A549 (cell line): Measurements from ENCODE around the gene MAVS. TPM values are rescaled to one million over a fixed set of nuclear protein-coding genes. Genes with fewer than 3 reads are reported as not detected.

Experiments used
- ATAC-seq, 2 experiments: fragments of 200-7000 bp in 1 of 2; fragments of >200 bp in 1 of 2; cut with Nextera tagmentation in 1 of 2; cut with Tn5 transposase in 1 of 2; 3 replicates each; pipeline versions ENCODE4 v1.8.0 to v1.9.1; 2018 to 2020; ENCODE audit warnings: mild to moderate bottlenecking in 1 of 2, moderate library complexity in 1 of 2
- CTCF ChIA-PET: fragments of 300-600 bp; sonication (Branson Sonifier 250); formaldehyde crosslinking; extraction: SDS; loops from one replicate; lab custom pipeline; 2021; ENCODE audit warnings: antibody characterized with exemption, inconsistent platforms; lab: Yijun Ruan, JAX
- POLR2A ChIA-PET: fragments of 350-600 bp; formaldehyde crosslinking; extraction: SDS; loops from one replicate; lab custom pipeline; 2021; ENCODE audit warnings: antibody characterized with exemption, inconsistent platforms; lab: Yijun Ruan, JAX
- DNase-seq, 2 experiments: peaks; one replicate each; pipeline versions ENCODE4 v3.0.0 to v3.0.0-alpha.2; 2011 to 2016; ENCODE audit warnings: low read depth in 1 of 2, low spot score in 1 of 2
- FAIRE-seq: peaks from 2 replicates; lab custom pipeline; 2011; peaks lifted over from hg19 to GRCh38; lab: Jason Lieb, UNC
- H3K27ac ChIP-seq, 2 experiments: fragments of >200 bp; sonication (Bioruptor Twin); formaldehyde crosslinking; 3 replicates each; pipeline ENCODE4 v1.5.1; 2016 to 2017
- H3K4me1 ChIP-seq: fragments of >200 bp; sonication (Bioruptor Twin); formaldehyde crosslinking; 3 replicates; pipeline ENCODE4 v1.6.1; 2016
- H3K4me2 ChIP-seq: fragments of >200 bp; sonication (Bioruptor Twin); formaldehyde crosslinking; 3 replicates; pipeline ENCODE4 v1.6.1; 2016
- H3K4me3 ChIP-seq: fragments of >200 bp; sonication (Bioruptor Twin); formaldehyde crosslinking; 3 replicates; pipeline ENCODE4 v1.5.1; 2016
- H3K9me3 ChIP-seq: fragments of >200 bp; sonication (Bioruptor Twin); formaldehyde crosslinking; 3 replicates; pipeline ENCODE4 v1.6.1; 2016
- BHLHE40 ChIP-seq: IDR thresholded peaks from 2 replicates; pipeline ENCODE4 v1.6.1; 2012; ENCODE audit warnings: low read depth, low read length, inconsistent platforms
- CHD4 ChIP-seq: fragments of 200-600 bp; sonication (generic); IDR thresholded peaks from 2 replicates; pipeline ENCODE4 v1.6.1; 2016; ENCODE audit warnings: antibody characterized with exemption, mild to moderate bottlenecking, borderline replicate concordance
- EHMT2 ChIP-seq: fragments of 200-600 bp; sonication (generic); IDR thresholded peaks from 2 replicates; pipeline ENCODE4 v1.6.1; 2016; ENCODE audit warnings: antibody characterized with exemption, low read depth, mild to moderate bottlenecking, moderate library complexity
- FOXS1 ChIP-seq: fragments of 250-450 bp; sonication (Bioruptor Pico); IDR thresholded peaks from 2 replicates; pipeline ENCODE4 v1.5.0; 2020; ENCODE audit warnings: mild to moderate bottlenecking, moderate library complexity
- HOXA7 ChIP-seq: fragments of 250-450 bp; sonication (Bioruptor Pico); IDR thresholded peaks from 2 replicates; pipeline ENCODE4 v1.5.0; 2020; ENCODE audit warnings: mild to moderate bottlenecking, moderate library complexity
- HOXB13 ChIP-seq: fragments of 250-450 bp; sonication (Bioruptor Pico); IDR thresholded peaks from 2 replicates; pipeline ENCODE4 v1.5.0; 2020; ENCODE audit warnings: low read depth, mild to moderate bottlenecking, moderate library complexity
- HOXB5 ChIP-seq: fragments of 250-450 bp; sonication (Bioruptor Pico); IDR thresholded peaks from 2 replicates; pipeline ENCODE4 v1.5.0; 2020; ENCODE audit warnings: mild to moderate bottlenecking, moderate library complexity
- JUN ChIP-seq, 2 experiments: fragments of >200 bp; sonication (Bioruptor Twin); formaldehyde crosslinking; IDR thresholded peaks; 2 replicates in 1 of 2; 3 replicates in 1 of 2; pipeline ENCODE4 v1.6.1; 2016 to 2017
- JUNB ChIP-seq: fragments of >200 bp; sonication (Bioruptor Twin); formaldehyde crosslinking; IDR thresholded peaks from 2 replicates; pipeline ENCODE4 v1.6.1; 2016
- MAZ ChIP-seq: fragments of 150-350 bp; IDR thresholded peaks from 2 replicates; pipeline ENCODE4 v1.6.1; 2014; ENCODE audit warnings: antibody characterized with exemption, low read depth, low read length, borderline replicate concordance
- NR3C1 ChIP-seq: fragments of >200 bp; sonication (Bioruptor Twin); formaldehyde crosslinking; IDR thresholded peaks from 3 replicates; pipeline ENCODE4 v1.6.1; 2017
- POLR2AphosphoS2 ChIP-seq: conservative IDR thresholded peaks from 2 replicates; pipeline ENCODE4 v1.6.1; 2012; ENCODE audit warnings: low read length, improper control_type of control experiment, inconsistent platforms
- RAD21 ChIP-seq, 2 experiments: fragments of >200 bp in 1 of 2; sonication (Bioruptor Twin) in 1 of 2; formaldehyde crosslinking in 1 of 2; IDR thresholded peaks in 1 of 2; conservative IDR thresholded peaks in 1 of 2; 2 replicates in 1 of 2; 3 replicates in 1 of 2; pipeline ENCODE4 v1.6.1; 2012 to 2018; ENCODE audit warnings: inconsistent platforms in 1 of 2
- RARB ChIP-seq: fragments of 250-450 bp; sonication (Bioruptor Pico); IDR thresholded peaks from 2 replicates; pipeline ENCODE4 v1.8.0; 2021; ENCODE audit warnings: mild to moderate bottlenecking, moderate library complexity
- ZC3H11A ChIP-seq: fragments of 450-650 bp; IDR thresholded peaks from 2 replicates; pipeline ENCODE4 v1.6.1; 2014; ENCODE audit warnings: antibody characterized with exemption, mild to moderate bottlenecking
- ZFP36 ChIP-seq: fragments of 450-650 bp; IDR thresholded peaks from 2 replicates; pipeline ENCODE4 v1.6.1; 2014; ENCODE audit warnings: borderline replicate concordance; ENCODE audit not compliant: partially characterized antibody
- ZNF302 ChIP-seq: fragments of 250-450 bp; sonication (Bioruptor Pico); IDR thresholded peaks from 2 replicates; pipeline ENCODE4 v1.9.0; 2021; ENCODE audit warnings: inconsistent platforms, mild to moderate bottlenecking, moderate library complexity
- ZSCAN20 ChIP-seq: fragments of 250-450 bp; sonication (Bioruptor Pico); IDR thresholded peaks from 2 replicates; pipeline ENCODE4 v1.8.0; 2022; ENCODE audit warnings: mild to moderate bottlenecking, moderate library complexity
- WGBS: methylation state at CpG from one replicate; pipeline ENCODE4 v1.1.6; 2017; ENCODE audit errors: missing lambda C conversion rate; 5-methylcytosine and 5-hydroxymethylcytosine counted together
- polyA plus RNA-seq, 4 experiments: library from polyadenylated mRNA; depleted of rRNA in 3 of 4; stranded (reverse); fragments of >200 nt; fragmentation: RNase III in 1 of 4; extraction: RNeasy Plus Mini Kit Qiagen cat#74134 plus additional on column Dnase treatment in 1 of 4; gene quantifications; 2 replicates in 3 of 4; 3 replicates in 1 of 4; pipeline ENCODE4 v1.2.3, GENCODE V29; 2011 to 2017
- TF ChIP-seq, protein P1 (sequence below): fragments of >200 bp; sonication (Bioruptor Twin); formaldehyde crosslinking; IDR thresholded peaks from 3 replicates; pipeline ENCODE4 v1.6.1; 2016
- TF ChIP-seq, protein P2 (sequence below): IDR thresholded peaks from 2 replicates; pipeline ENCODE4 v1.6.1; 2012
- TF ChIP-seq, protein P3 (sequence below): fragments of 450-650 bp; IDR thresholded peaks from 2 replicates; pipeline ENCODE4 v1.6.1; 2014; ENCODE audit warnings: antibody characterized with exemption

MAVS gene
- polyA plus RNA-seq, 2 of the 4 experiments (the other 2 are of a cell fraction) = 18.9 to 31.0 TPM

DNA sequence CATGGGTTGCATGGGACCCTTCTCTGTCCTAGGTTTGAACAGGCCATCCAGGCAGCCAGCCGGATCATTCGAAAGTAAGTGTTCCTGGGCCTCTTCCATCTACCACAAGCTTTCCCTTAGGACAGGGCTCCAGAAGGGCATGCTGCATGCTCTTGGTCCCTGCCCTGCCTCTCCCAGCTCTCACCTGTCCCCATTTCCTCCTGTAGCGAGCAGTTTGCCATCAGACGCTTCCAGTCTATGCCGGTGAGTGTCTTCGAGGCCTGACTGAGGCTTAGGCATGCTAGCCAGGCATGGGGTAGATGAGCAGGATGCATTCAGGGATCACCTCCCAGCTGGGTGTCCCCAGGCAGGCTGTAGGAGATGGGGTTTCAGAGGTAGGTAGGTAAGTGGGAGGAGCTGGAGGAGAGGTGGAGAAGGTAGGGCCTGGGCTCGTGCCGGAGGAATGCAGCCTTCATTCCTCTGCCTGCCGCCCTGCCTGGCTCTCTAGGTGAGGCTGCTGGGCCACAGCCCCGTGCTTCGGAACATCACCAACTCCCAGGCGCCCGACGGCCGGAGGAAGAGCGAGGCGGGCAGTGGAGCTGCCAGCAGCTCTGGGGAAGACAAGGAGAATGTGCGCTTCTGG lies 46.3 kb upstream of the MAVS start:
- TF ChIP-seq ZC3H11A (no peak), JUNB (no peak), NR3C1 (no peak), ZFP36 (no peak), CHD4 (no peak), JUN (IDR thresholded peaks at IDR 0.05) (no peak), FOXS1 (CRISPR knock-in tag) (no peak), EHMT2 (no peak), BHLHE40 (no peak), RARB (CRISPR knock-in tag) (no peak), MAZ (no peak)
- TF ChIP-seq, protein P1, sequence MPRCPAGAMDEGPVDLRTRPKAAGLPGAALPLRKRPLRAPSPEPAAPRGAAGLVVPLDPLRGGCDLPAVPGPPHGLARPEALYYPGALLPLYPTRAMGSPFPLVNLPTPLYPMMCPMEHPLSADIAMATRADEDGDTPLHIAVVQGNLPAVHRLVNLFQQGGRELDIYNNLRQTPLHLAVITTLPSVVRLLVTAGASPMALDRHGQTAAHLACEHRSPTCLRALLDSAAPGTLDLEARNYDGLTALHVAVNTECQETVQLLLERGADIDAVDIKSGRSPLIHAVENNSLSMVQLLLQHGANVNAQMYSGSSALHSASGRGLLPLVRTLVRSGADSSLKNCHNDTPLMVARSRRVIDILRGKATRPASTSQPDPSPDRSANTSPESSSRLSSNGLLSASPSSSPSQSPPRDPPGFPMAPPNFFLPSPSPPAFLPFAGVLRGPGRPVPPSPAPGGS = no peak
- DNase-seq (no peak), ATAC-seq (no peak), FAIRE-seq (peak; percentile 28)
- ChIA-PET POLR2A (interaction anchor here (1.2 kb wide), 1 partner anchor 11 kb away, joined by 3 read pairs; no protein-coding TSS in a partner anchor), CTCF (interaction anchor here (1.2 to 1.9 kb wide), 4 partner anchors 53 to 100 kb away, joined by 3 to 8 read pairs (median 4); no protein-coding TSS in a partner anchor)
- Histone ChIP-seq H3K27ac (peak overlapping the region in 1 of 2 experiments; percentile 98; a peak in 3 of 6 replicates), H3K9me3 (no peaks in the 10 kb centered on the region), H3K4me1 (peaks cover 64% of the 10 kb centered on the region), H3K4me2 (no peak overlapping the region; the same call in 2 of the 3 replicates), H3K4me3 (no peak overlapping the region)
- 91% methylated on average over 18 of the region's 18 CpGs for WGBS

DNA sequence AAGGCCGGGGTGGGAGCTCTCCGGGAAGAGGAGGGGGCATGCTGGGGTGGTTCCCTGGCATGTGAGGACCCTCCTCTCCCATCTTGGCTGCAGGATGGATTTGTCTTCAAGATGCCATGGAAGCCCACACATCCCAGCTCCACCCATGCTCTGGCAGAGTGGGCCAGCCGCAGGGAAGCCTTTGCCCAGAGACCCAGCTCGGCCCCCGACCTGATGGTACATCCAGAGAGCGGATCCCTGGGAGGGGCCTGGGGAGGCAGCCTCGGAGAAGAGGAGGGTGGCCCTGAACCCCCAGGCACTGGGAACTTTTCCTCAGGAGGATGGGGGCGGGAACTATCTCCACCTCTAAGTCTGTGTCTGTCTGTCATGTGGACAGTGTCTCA lies 45.8 kb upstream of the MAVS start:
- no peak overlapping the region for H3K4me2 ChIP-seq
- TF ChIP-seq JUNB (no peak), FOXS1 (CRISPR knock-in tag) (no peak), HOXB5 (CRISPR knock-in tag) (no peak), MAZ (no peak), JUN (IDR thresholded peaks at IDR 0.05) (peak in 1 of 2 experiments; percentile 10; a peak in 1 of 5 replicates)
- CTCF ChIA-PET = interaction anchor here (1.2 to 1.9 kb wide), 4 partner anchors 53 to 99 kb away, joined by 3 to 8 read pairs (median 4); no protein-coding TSS in a partner anchor
- DNase-seq (no peak), ATAC-seq (no peak), FAIRE-seq (no peak)
- POLR2A ChIA-PET = interaction anchor here (1.2 kb wide), 1 partner anchor 11 kb away, joined by 3 read pairs; no protein-coding TSS in a partner anchor
- 91% methylated on average over 8 of the region's 8 CpGs for WGBS
- H3K4me1 ChIP-seq = peaks cover 69% of the 10 kb centered on the region
- H3K9me3 ChIP-seq = no peaks in the 10 kb centered on the region; the same call in 1 of the 3 replicates
- H3K27ac ChIP-seq = peak overlapping the region in 1 of 2 experiments; percentile 98; a peak in 3 of 6 replicates
- no peak overlapping the region for H3K4me3 ChIP-seq

DNA sequence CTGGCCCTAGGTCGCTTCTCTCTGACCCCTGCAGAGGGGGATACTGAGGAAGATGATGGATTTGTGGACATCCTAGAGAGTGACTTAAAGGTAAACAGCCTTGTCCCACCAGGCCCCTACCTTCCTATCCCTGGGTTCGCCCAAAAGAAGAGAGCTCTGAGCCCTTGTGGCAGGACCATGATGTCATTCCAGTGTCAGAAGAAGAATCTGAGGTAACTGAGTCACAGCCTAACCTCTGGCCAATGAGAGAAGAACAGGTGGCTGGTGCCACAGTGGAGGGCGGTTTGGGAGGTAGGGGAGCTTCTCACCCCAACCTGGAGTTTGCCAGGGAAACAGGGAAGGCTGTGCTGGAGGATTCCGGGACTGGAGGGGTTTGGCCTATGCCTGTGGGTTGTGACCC lies 45.3 kb upstream of the MAVS start:
- H3K4me1 ChIP-seq = peaks cover 73% of the 10 kb centered on the region
- H3K9me3 ChIP-seq = peaks cover 4% of the 10 kb centered on the region
- CTCF ChIA-PET = interaction anchor here (1.2 to 1.3 kb wide), 3 partner anchors 52 to 99 kb away, joined by 3 to 4 read pairs (median 3); no protein-coding TSS in a partner anchor
- 90% methylated on average over 4 of the region's 4 CpGs for WGBS
- peak overlapping the region in 1 of 2 experiments; percentile 95; a peak in 3 of 6 replicates for H3K27ac ChIP-seq
- TF ChIP-seq, protein P2, sequence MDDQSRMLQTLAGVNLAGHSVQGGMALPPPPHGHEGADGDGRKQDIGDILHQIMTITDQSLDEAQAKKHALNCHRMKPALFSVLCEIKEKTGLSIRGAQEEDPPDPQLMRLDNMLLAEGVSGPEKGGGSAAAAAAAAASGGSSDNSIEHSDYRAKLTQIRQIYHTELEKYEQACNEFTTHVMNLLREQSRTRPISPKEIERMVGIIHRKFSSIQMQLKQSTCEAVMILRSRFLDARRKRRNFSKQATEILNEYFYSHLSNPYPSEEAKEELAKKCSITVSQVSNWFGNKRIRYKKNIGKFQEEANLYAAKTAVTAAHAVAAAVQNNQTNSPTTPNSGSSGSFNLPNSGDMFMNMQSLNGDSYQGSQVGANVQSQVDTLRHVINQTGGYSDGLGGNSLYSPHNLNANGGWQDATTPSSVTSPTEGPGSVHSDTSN = no peak
- no peak for TF ChIP-seq HOXA7 (CRISPR knock-in tag)
- TF ChIP-seq ZNF302 (CRISPR knock-in tag) = no peak
- TF ChIP-seq MAZ = no peak
- TF ChIP-seq HOXB13 (CRISPR knock-in tag) = no peak
- TF ChIP-seq ZFP36 = no peak
- no peak for TF ChIP-seq RAD21 (conservative IDR thresholded peaks at IDR 0.05 in 1 of 2, IDR thresholded peaks at IDR 0.05 in 1 of 2)
- no peak for TF ChIP-seq POLR2AphosphoS2
- no peak for TF ChIP-seq ZSCAN20 (CRISPR knock-in tag)
- TF ChIP-seq, protein P3, sequence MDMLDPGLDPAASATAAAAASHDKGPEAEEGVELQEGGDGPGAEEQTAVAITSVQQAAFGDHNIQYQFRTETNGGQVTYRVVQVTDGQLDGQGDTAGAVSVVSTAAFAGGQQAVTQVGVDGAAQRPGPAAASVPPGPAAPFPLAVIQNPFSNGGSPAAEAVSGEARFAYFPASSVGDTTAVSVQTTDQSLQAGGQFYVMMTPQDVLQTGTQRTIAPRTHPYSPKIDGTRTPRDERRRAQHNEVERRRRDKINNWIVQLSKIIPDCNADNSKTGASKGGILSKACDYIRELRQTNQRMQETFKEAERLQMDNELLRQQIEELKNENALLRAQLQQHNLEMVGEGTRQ = no peak
- POLR2A ChIA-PET = no interaction called here
- H3K4me3 ChIP-seq = no peak overlapping the region
- DNase-seq = no peak
- no peak overlapping the region for H3K4me2 ChIP-seq
- ATAC-seq = no peak
- FAIRE-seq = no peak
